T-helper 17 cell (primary cell): ENCODE results near the gene JMJD1C. TPM values are rescaled to one million over a fixed set of nuclear protein-coding genes. Genes with fewer than 3 reads are reported as not detected.
"Not testable (repeated sequence)": the region's sequence is repeated elsewhere in the genome, so short reads cannot be mapped to it uniquely, and the experiment has no call there.

Experiments used
- ATAC-seq: fragments of 150-1000 bp; cut with Tn5 transposase; 2 replicates; pipeline ENCODE4 v1.10.0; 2021; ENCODE audit warnings: mild to moderate bottlenecking, moderate library complexity
- DNase-seq, 3 donors: peaks; one replicate each; pipeline versions ENCODE4 v3.0.0 to v3.0.0-alpha.2; 2020 to 2021
- H3K9me3 ChIP-seq: one replicate; pipeline ENCODE4 v1.7.0; 2013; ENCODE audit warnings: low read length, mild to moderate bottlenecking; ENCODE audit not compliant: control insufficient read depth, poor library complexity, severe bottlenecking
- H3K27ac Mint-ChIP-seq: one replicate; pipeline ENCODE4 v1.8.0; 2022; ENCODE audit warnings: mild to moderate bottlenecking, moderate library complexity, mixed read lengths
- H3K27me3 Mint-ChIP-seq: one replicate; pipeline ENCODE4 v1.8.0; 2022; ENCODE audit warnings: mixed read lengths
- H3K36me3 Mint-ChIP-seq: one replicate; pipeline ENCODE4 v1.8.0; 2022; ENCODE audit warnings: low read depth, mixed read lengths
- H3K4me1 Mint-ChIP-seq: one replicate; pipeline ENCODE4 v1.8.0; 2022; ENCODE audit warnings: mild to moderate bottlenecking, mixed read lengths
- H3K4me3 Mint-ChIP-seq: one replicate; pipeline ENCODE4 v1.8.0; 2022; ENCODE audit warnings: mild to moderate bottlenecking, moderate library complexity, mixed read lengths
- total RNA-seq, 4 donors: library from RNA in 2 of 4; stranded (reverse) in 2 of 4; gene quantifications; one replicate each; pipeline ENCODE4 v1.2.3 and lab custom pipeline; 2022 to 2026

The JMJD1C gene
- total RNA-seq, 2 donors from 2014 or later = 215 to 279 TPM

- Mint-ChIP-seq H3K27me3 (no peaks in the 10 kb centered on the region), H3K36me3 (peaks cover 9% of the 10 kb centered on the region), H3K4me1 (peaks cover 50% of the 10 kb centered on the region), H3K27ac (peak overlapping the region; percentile 83), H3K4me3 (peak overlapping the region; percentile 15)
- no peaks in the 10 kb centered on the region for H3K9me3 ChIP-seq
- DNase-seq (no peak), ATAC-seq (peak; percentile 19)
These were observed 209.6 kb downstream of the JMJD1C start for GRCh38 chr10:63256009-63256773.

GRCh38 chr10:63255316-63255715 lies 210.5 kb downstream of the JMJD1C start:
- Mint-ChIP-seq H3K4me3 (no peak overlapping the region), H3K27me3 (no peaks in the 10 kb centered on the region), H3K4me1 (peaks cover 49% of the 10 kb centered on the region), H3K36me3 (peaks cover 8% of the 10 kb centered on the region), H3K27ac (no peak overlapping the region)
- DNase-seq = no peak
- no peak for ATAC-seq
- H3K9me3 ChIP-seq = no peaks in the 10 kb centered on the region

- Mint-ChIP-seq H3K27ac (peak overlapping the region; percentile 29), H3K36me3 (peaks cover 4% of the 10 kb centered on the region), H3K4me1 (peaks cover 35% of the 10 kb centered on the region), H3K4me3 (no peak overlapping the region), H3K27me3 (no peaks in the 10 kb centered on the region)
- ATAC-seq = no peak
- DNase-seq = no peak
- H3K9me3 ChIP-seq = no peaks in the 10 kb centered on the region
These were observed 212.7 kb downstream of the JMJD1C start for GRCh38 chr10:63253040-63253439.

GRCh38 chr10:63252095-63252762 lies 213.5 kb downstream of the JMJD1C start:
- H3K27ac Mint-ChIP-seq = peak overlapping the region; percentile 29
- no peak overlapping the region for H3K4me3 Mint-ChIP-seq
- no peak for DNase-seq
- H3K27me3 Mint-ChIP-seq = no peaks in the 10 kb centered on the region
- H3K36me3 Mint-ChIP-seq = peaks cover 4% of the 10 kb centered on the region
- no peak for ATAC-seq
- H3K4me1 Mint-ChIP-seq = peaks cover 35% of the 10 kb centered on the region
- no peaks in the 10 kb centered on the region for H3K9me3 ChIP-seq

GRCh38 chr10:63250032-63250431 lies 215.7 kb downstream of the JMJD1C start:
- Mint-ChIP-seq H3K27ac (no peak overlapping the region), H3K4me1 (peaks cover 40% of the 10 kb centered on the region), H3K27me3 (no peaks in the 10 kb centered on the region)

GRCh38 chr10:63247771-63248170 lies 218.0 kb downstream of the JMJD1C start:
- H3K36me3 Mint-ChIP-seq = peaks cover 7% of the 10 kb centered on the region
- no peak overlapping the region for H3K4me3 Mint-ChIP-seq
- H3K4me1 Mint-ChIP-seq = peaks cover 45% of the 10 kb centered on the region
- no peak overlapping the region for H3K27ac Mint-ChIP-seq
- no peaks in the 10 kb centered on the region for H3K9me3 ChIP-seq
- no peaks in the 10 kb centered on the region for H3K27me3 Mint-ChIP-seq
- DNase-seq (no peak), ATAC-seq (no peak)

More at GRCh38 chr10:63250032-63250431, 215.7 kb downstream of the JMJD1C start:
- H3K9me3 ChIP-seq = no peaks in the 10 kb centered on the region
- DNase-seq (no peak), ATAC-seq (no peak)
- Mint-ChIP-seq H3K36me3 (peaks cover 7% of the 10 kb centered on the region), H3K4me3 (no peak overlapping the region)

GRCh38 chr10:63246356-63246755 lies 219.4 kb downstream of the JMJD1C start:
- Mint-ChIP-seq H3K27ac (no peak overlapping the region), H3K4me1 (peaks cover 45% of the 10 kb centered on the region), H3K27me3 (no peaks in the 10 kb centered on the region), H3K36me3 (peaks cover 7% of the 10 kb centered on the region), H3K4me3 (no peak overlapping the region)
- ATAC-seq (no peak), DNase-seq (no peak)
- no peaks in the 10 kb centered on the region for H3K9me3 ChIP-seq

GRCh38 chr10:63241841-63242281 lies 223.9 kb downstream of the JMJD1C start:
- peak overlapping the region; percentile 92 for H3K4me3 Mint-ChIP-seq
- no peak for DNase-seq
- peaks cover 4% of the 10 kb centered on the region for H3K36me3 Mint-ChIP-seq
- H3K9me3 ChIP-seq = no peaks in the 10 kb centered on the region
- peak overlapping the region; percentile 92 for H3K27ac Mint-ChIP-seq
- H3K4me1 Mint-ChIP-seq = peaks cover 60% of the 10 kb centered on the region
- H3K27me3 Mint-ChIP-seq = no peaks in the 10 kb centered on the region
- ATAC-seq = peak; percentile 66

GRCh38 chr10:63240807-63241206 lies 225.0 kb downstream of the JMJD1C start:
- H3K27me3 Mint-ChIP-seq = no peaks in the 10 kb centered on the region
- H3K36me3 Mint-ChIP-seq = peaks cover 2% of the 10 kb centered on the region
- peaks cover 53% of the 10 kb centered on the region for H3K4me1 Mint-ChIP-seq
- DNase-seq = no peak
- peak overlapping the region; percentile 70 for H3K4me3 Mint-ChIP-seq
- peak overlapping the region; percentile 65 for H3K27ac Mint-ChIP-seq
- no peak for ATAC-seq
- H3K9me3 ChIP-seq = no peaks in the 10 kb centered on the region

- no peak for ATAC-seq
- DNase-seq = no peak
- Mint-ChIP-seq H3K36me3 (no peaks in the 10 kb centered on the region), H3K27me3 (no peaks in the 10 kb centered on the region), H3K27ac (no peak overlapping the region), H3K4me3 (peak overlapping the region; percentile 5), H3K4me1 (peaks cover 41% of the 10 kb centered on the region)
- H3K9me3 ChIP-seq = no peaks in the 10 kb centered on the region
These were observed 227.3 kb downstream of the JMJD1C start for GRCh38 chr10:63238501-63238900.

GRCh38 chr10:63237396-63237795 lies 228.4 kb downstream of the JMJD1C start:
- no peak for ATAC-seq
- H3K9me3 ChIP-seq = no peaks in the 10 kb centered on the region
- Mint-ChIP-seq H3K4me1 (peaks cover 39% of the 10 kb centered on the region), H3K27ac (peak overlapping the region; percentile 45), H3K36me3 (no peaks in the 10 kb centered on the region), H3K27me3 (no peaks in the 10 kb centered on the region), H3K4me3 (no peak overlapping the region)
- DNase-seq = no peak

GRCh38 chr10:63236113-63236935 lies 229.5 kb downstream of the JMJD1C start:
- peak; percentile 80 for ATAC-seq
- H3K4me3 Mint-ChIP-seq = no peak overlapping the region
- H3K27me3 Mint-ChIP-seq = no peaks in the 10 kb centered on the region
- DNase-seq = no peak
- no peaks in the 10 kb centered on the region for H3K36me3 Mint-ChIP-seq
- peak overlapping the region; percentile 45 for H3K27ac Mint-ChIP-seq
- no peaks in the 10 kb centered on the region for H3K9me3 ChIP-seq
- peaks cover 33% of the 10 kb centered on the region for H3K4me1 Mint-ChIP-seq

GRCh38 chr10:63235136-63235535 lies 230.6 kb downstream of the JMJD1C start:
- H3K4me1 Mint-ChIP-seq = peaks cover 27% of the 10 kb centered on the region
- H3K27ac Mint-ChIP-seq, H3K4me3 Mint-ChIP-seq, ATAC-seq, H3K36me3 Mint-ChIP-seq, DNase-seq, H3K9me3 ChIP-seq, H3K27me3 Mint-ChIP-seq: not testable (repeated sequence)
